DMS53 (cell line): Measurements from ENCODE around the gene RET.
A peak's percentile ranks its signal among the peaks of the same experiment; 100 is the strongest.

Experiments used
- DNase-seq: peaks from one replicate; lab custom pipeline; 2025; lab: John Stamatoyannopoulos, UW

RET gene

DNA sequence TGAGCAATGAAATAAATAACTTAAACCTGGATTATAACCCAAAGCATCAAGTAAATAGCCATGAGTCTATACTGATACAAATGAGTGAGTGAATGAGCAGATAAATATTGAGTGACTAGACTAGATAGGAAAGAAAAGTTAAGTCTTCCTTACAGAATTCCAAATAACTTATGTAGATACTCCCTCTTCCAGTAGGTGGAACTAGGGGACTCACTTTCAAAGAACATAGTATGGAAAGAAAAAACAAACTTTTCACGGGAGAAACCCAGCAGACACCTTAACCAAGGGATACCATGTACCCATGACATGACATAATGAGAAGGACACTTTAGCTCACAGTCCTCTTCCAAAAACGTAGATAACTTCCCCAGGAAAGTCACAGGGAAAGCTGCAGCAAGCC, 93.6 kb downstream of the RET start:
- DNase-seq, result peak; percentile 8

DNA sequence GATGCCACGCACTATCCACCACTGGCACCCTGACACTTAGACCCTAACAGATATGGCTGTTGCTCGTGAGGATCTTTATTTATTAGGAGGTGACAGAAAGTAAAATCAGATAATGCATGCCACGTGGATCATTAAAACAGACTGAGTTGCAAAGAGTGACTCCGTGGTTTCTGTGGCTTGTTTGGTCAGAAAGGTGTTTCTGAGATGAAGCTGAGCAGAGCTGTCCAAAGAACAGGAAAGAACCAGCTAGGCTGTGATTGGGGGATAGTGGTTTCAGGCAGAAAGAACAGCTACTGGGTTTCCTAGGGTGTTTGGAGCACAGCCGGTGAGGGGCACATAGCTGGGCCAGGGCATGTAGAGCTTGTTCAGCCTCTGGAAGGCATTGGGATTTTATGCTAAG, 95.8 kb downstream of the RET start:
- DNase-seq, result no peak

DNA sequence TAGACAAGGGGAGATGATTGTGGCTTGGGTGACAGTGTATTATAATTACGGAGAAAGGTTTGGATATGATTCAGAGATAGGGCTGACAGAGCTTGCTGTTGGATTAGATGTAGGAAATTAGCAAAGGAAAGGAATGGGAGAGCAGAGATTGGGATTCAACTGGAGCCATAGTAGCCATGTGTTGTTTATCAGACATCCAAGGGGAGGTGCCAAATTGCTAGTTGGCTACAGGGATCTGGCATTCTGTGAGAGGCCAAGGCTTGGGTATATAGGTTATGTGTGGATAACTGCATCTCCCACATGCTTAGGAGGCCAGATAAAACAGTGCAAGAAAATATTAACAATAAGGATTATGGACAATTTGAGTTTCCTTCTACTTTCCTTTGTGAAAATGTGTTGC, 96.3 kb downstream of the RET start:
- DNase-seq, result no peak

DNA sequence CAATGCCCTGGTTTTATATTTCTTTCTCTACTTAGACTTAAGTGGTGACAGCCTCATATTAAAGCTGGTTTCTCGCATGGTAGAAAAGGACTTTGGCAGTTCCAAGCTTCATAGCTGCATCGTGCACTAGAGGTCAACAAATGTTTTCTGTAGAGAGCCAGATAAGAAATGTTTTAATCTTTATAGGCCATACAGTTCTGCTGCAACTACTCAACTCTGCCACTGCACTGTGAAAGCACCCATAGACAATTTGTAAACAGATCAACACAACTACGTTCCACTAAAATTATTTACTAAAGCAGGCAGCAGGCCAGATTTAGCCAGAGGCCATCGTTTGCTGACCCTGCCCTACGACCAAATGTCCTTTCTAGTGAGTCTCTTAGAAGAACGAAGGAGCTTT, 98.1 kb downstream of the RET start:
- no peak for DNase-seq

DNA sequence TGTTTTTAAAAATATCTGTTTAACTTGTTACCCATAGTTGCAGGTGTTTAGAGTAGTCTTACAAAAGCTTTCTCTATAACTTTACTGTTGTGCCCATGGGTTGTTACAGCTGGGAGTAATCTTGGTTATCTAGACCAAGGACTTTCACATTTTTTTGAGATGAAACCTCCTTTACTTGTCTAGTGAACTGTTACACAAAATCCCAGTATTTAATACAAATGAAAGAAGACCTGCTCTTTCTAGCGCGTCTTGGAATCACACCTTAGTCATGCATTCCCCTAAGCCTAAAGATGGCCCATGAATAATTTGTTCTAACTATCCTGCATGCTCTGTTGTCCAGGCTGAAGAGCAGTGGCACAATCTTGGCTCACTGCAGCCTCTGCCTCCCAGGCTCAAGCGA, 99.4 kb downstream of the RET start:
- no peak for DNase-seq

DNA sequence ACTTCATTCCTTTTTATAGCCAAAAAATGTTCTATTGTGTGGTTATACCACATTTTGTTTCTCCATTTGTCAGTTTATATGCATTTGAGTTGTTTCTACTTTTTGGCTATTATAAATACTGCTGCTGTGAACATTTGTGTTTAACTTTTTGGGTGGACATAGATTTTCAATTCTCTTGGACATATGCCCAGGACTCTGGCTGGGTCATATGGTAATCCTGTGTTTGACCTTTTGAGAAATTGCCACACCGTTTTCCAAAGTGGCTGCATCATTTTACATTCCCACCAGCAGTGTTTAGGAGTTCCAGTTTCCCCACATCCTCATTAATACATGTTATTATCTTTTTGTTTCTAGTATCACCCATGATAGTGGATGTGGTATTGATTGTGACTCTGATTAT, 100.7 kb downstream of the RET start:
- no peak for DNase-seq
